GM23338 (cell line): ENCODE data around the gene SORCS3. TPM values are rescaled to one million over a fixed set of nuclear protein-coding genes. Genes with fewer than 3 reads are reported as not detected.

Experiments used
- ATAC-seq: fragments of 200-7000 bp; cut with Tn5 transposase; 3 replicates; pipeline ENCODE4 v1.9.1; 2020
- DNase-seq: peaks from one replicate; pipeline ENCODE4 v3.0.0-alpha.2; 2015; ENCODE audit warnings: low spot score
- H2AFZ ChIP-seq: fragments of 200-600 bp; sonication (generic); 2 replicates; pipeline ENCODE4 v1.8.0; 2016; ENCODE audit warnings: antibody characterized with exemption, mild to moderate bottlenecking, moderate library complexity
- H3F3A ChIP-seq: fragments of 200-600 bp; sonication (generic); replicated peaks from 2 replicates; pipeline ENCODE4 v1.8.0; 2017; ENCODE audit warnings: antibody characterized with exemption, mixed run types, low read depth
- H3K27ac ChIP-seq: fragments of 200-600 bp; sonication (generic); 2 replicates; pipeline ENCODE4 v1.6.1; 2016; ENCODE audit warnings: low read depth
- H3K27me3 ChIP-seq: fragments of 200-600 bp; sonication (generic); 2 replicates; pipeline ENCODE4 v1.8.0; 2016; ENCODE audit warnings: mild to moderate bottlenecking, mixed run types, moderate library complexity; ENCODE audit not compliant: insufficient read depth
- H3K36me3 ChIP-seq: fragments of 200-600 bp; sonication (generic); 2 replicates; pipeline ENCODE4 v1.8.0; 2016; ENCODE audit warnings: mild to moderate bottlenecking; ENCODE audit not compliant: insufficient read depth
- H3K4me1 ChIP-seq: fragments of 200-600 bp; sonication (generic); 2 replicates; pipeline ENCODE4 v1.8.0; 2016; ENCODE audit warnings: mild to moderate bottlenecking, moderate library complexity; ENCODE audit not compliant: insufficient read depth
- H3K4me2 ChIP-seq: fragments of 200-600 bp; sonication (generic); 2 replicates; pipeline ENCODE4 v1.7.1; 2017; ENCODE audit warnings: mixed run types
- H3K4me3 ChIP-seq: fragments of 200-600 bp; sonication (generic); 2 replicates; pipeline ENCODE4 v1.6.1; 2016; ENCODE audit warnings: mixed run types
- H3K79me2 ChIP-seq: fragments of 200-600 bp; sonication (generic); replicated peaks from 2 replicates; pipeline ENCODE4 v1.8.0; 2017; ENCODE audit warnings: mild to moderate bottlenecking; ENCODE audit not compliant: insufficient read depth
- H3K9me2 ChIP-seq: fragments of 200-600 bp; sonication (generic); 2 replicates; pipeline ENCODE4 v1.8.0; 2017; ENCODE audit not compliant: insufficient read depth
- H4K20me1 ChIP-seq: fragments of 200-600 bp; sonication (generic); replicated peaks from 2 replicates; pipeline ENCODE4 v1.8.0; 2017; ENCODE audit warnings: mild to moderate bottlenecking; ENCODE audit not compliant: insufficient read depth
- H3K27ac Mint-ChIP-seq: 2 replicates; pipeline ENCODE4 v1.8.0; 2020; ENCODE audit warnings: inconsistent platforms, mild to moderate bottlenecking, moderate library complexity, mixed read lengths
- H3K27me3 Mint-ChIP-seq: 3 replicates; pipeline ENCODE4 v1.8.0; 2022; ENCODE audit warnings: low read depth, mild to moderate bottlenecking, moderate library complexity, mixed read lengths, inconsistent platforms; ENCODE audit not compliant: insufficient read depth, poor library complexity
- H3K36me3 Mint-ChIP-seq: 3 replicates; pipeline ENCODE4 v1.8.0; 2021; ENCODE audit warnings: low read depth, mild to moderate bottlenecking, inconsistent platforms, moderate library complexity, mixed read lengths
- H3K4me1 Mint-ChIP-seq: 3 replicates; pipeline ENCODE4 v1.8.0; 2020; ENCODE audit warnings: mild to moderate bottlenecking, inconsistent platforms, mixed read lengths
- H3K4me3 Mint-ChIP-seq: 3 replicates; pipeline ENCODE4 v1.8.0; 2021; ENCODE audit warnings: moderate library complexity, mild to moderate bottlenecking, inconsistent platforms, mixed read lengths
- H3K9me3 Mint-ChIP-seq: 3 replicates; pipeline ENCODE4 v1.8.0; 2020; ENCODE audit warnings: moderate library complexity, mild to moderate bottlenecking, inconsistent platforms, mixed read lengths
- CREB1 ChIP-seq: fragments of 250-450 bp; sonication (Bioruptor Pico); IDR thresholded peaks from 2 replicates; pipeline ENCODE4 v1.5.0; 2020; ENCODE audit warnings: low read depth, mild to moderate bottlenecking, moderate library complexity
- JUNB ChIP-seq: IDR thresholded peaks from one replicate; pipeline ENCODE4 v1.6.1; 2016; ENCODE audit warnings: antibody characterized with exemption; ENCODE audit not compliant: unreplicated experiment
- POLR2AphosphoS5 ChIP-seq: IDR thresholded peaks from 2 replicates; pipeline ENCODE4 v1.6.1; 2016; ENCODE audit warnings: antibody characterized with exemption, low read depth
- ZNF114 ChIP-seq: fragments of 250-450 bp; sonication (Bioruptor Pico); IDR thresholded peaks from 2 replicates; pipeline ENCODE4 v1.5.0; 2020; ENCODE audit warnings: mild to moderate bottlenecking, moderate library complexity
- ZNF331 ChIP-seq: fragments of 250-450 bp; sonication (Bioruptor Pico); IDR thresholded peaks from 2 replicates; pipeline ENCODE4 v1.5.0; 2020; ENCODE audit warnings: low read depth, mild to moderate bottlenecking, moderate library complexity
- polyA plus RNA-seq: library from polyadenylated mRNA; unstranded; fragments of >200 nt; fragmentation: Nextera tagmentation; extraction: Ambion mirVana; gene quantifications from 2 replicates; pipeline ENCODE4 v1.2.1, GENCODE V29; 2016
- total RNA-seq: library from RNA; depleted of rRNA; stranded (reverse); fragments of >200 nt; shearing (Covaris generic); gene quantifications from 2 replicates; pipeline ENCODE4 v1.2.3, GENCODE V29; 2014
- TF ChIP-seq, protein P1 (sequence below): IDR thresholded peaks from 2 replicates; pipeline ENCODE4 v1.6.1; 2016; ENCODE audit warnings: antibody characterized with exemption
- TF ChIP-seq, protein P2 (sequence below), 2 experiments: fragments of 200-600 bp in 1 of 2; sonication (generic) in 1 of 2; conservative IDR thresholded peaks; 2 replicates each; pipeline versions ENCODE4 v1.5.1 to v1.6.1; 2016 to 2017; ENCODE audit warnings: antibody characterized with exemption in 2 of 2, low read depth in 2 of 2, mild to moderate bottlenecking in 2 of 2, moderate library complexity in 1 of 2
- TF ChIP-seq, protein P3 (sequence below): IDR thresholded peaks from one replicate; pipeline ENCODE4 v1.6.1; 2018; ENCODE audit warnings: antibody characterized with exemption; ENCODE audit not compliant: unreplicated experiment
- TF ChIP-seq, protein P4 (sequence below): fragments of 250-450 bp; sonication (Bioruptor Pico); IDR thresholded peaks from 2 replicates; pipeline ENCODE4 v1.5.0; 2020; ENCODE audit warnings: mild to moderate bottlenecking, moderate library complexity

The SORCS3 gene
- total and polyA plus RNA-seq, 2 experiments from 2014 or later: 0.37 to 1.4 TPM

DNA sequence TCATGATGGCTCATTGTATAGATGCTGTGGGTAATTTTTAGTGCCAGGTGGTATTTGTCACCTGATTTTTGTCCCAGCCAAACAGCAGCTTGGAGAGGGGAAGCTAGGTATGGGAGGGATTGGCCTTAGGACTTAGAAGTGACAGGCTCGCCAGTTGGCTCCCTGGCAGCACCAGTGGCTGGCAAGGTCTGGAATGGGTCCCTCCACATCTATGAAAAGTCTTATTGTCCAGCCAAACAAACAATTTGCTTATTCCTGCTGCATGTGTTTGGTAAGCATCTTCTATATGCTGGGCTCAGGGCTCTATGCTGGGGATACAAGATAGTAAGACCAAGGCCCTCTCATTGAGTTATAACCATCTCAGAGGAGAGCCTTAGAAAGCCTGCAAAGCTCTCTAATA is 42.5 kb downstream of the SORCS3 start:
- 0 out of 2 replicates have a peak, but pooled peaks cover 15% of the 10 kb centered on the region for H3K9me2 ChIP-seq
- Mint-ChIP-seq H3K4me3 (no peak overlapping the region), H3K9me3 (no peaks in the 10 kb centered on the region), H3K36me3 (no peaks in the 10 kb centered on the region), H3K27me3 (peaks cover 9% of the 10 kb centered on the region), H3K4me1 (peaks cover 5% of the 10 kb centered on the region), H3K27ac (no peak overlapping the region)
- peaks cover 5% of the 10 kb centered on the region; the same call in 1 of the 2 replicates for H3K27me3 ChIP-seq
- no peaks in the 10 kb centered on the region for H3F3A ChIP-seq
- no peaks in the 10 kb centered on the region for H3K36me3 ChIP-seq
- no peak overlapping the region for H3K4me3 ChIP-seq
- H4K20me1 ChIP-seq: no peaks in the 10 kb centered on the region
- ATAC-seq (no peak), DNase-seq (no peak)
- TF ChIP-seq, protein P1, sequence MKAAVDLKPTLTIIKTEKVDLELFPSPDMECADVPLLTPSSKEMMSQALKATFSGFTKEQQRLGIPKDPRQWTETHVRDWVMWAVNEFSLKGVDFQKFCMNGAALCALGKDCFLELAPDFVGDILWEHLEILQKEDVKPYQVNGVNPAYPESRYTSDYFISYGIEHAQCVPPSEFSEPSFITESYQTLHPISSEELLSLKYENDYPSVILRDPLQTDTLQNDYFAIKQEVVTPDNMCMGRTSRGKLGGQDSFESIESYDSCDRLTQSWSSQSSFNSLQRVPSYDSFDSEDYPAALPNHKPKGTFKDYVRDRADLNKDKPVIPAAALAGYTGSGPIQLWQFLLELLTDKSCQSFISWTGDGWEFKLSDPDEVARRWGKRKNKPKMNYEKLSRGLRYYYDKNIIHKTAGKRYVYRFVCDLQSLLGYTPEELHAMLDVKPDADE: no peak
- TF ChIP-seq JUNB (no peak), ZNF331 (CRISPR knock-in tag) (no peak), CREB1 (no peak), POLR2AphosphoS5 (no peak), ZNF114 (CRISPR knock-in tag) (no peak)
- TF ChIP-seq, protein P2, sequence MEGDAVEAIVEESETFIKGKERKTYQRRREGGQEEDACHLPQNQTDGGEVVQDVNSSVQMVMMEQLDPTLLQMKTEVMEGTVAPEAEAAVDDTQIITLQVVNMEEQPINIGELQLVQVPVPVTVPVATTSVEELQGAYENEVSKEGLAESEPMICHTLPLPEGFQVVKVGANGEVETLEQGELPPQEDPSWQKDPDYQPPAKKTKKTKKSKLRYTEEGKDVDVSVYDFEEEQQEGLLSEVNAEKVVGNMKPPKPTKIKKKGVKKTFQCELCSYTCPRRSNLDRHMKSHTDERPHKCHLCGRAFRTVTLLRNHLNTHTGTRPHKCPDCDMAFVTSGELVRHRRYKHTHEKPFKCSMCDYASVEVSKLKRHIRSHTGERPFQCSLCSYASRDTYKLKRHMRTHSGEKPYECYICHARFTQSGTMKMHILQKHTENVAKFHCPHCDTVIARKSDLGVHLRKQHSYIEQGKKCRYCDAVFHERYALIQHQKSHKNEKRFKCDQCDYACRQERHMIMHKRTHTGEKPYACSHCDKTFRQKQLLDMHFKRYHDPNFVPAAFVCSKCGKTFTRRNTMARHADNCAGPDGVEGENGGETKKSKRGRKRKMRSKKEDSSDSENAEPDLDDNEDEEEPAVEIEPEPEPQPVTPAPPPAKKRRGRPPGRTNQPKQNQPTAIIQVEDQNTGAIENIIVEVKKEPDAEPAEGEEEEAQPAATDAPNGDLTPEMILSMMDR (conservative IDR thresholded peaks at IDR 0.05; ENCODE audit: low read depth in 2 of 2): no peak
- no peaks in the 10 kb centered on the region for H3K79me2 ChIP-seq
- no peak overlapping the region for H3K4me2 ChIP-seq
- no peak overlapping the region for H2AFZ ChIP-seq
- 0 out of 2 replicates have a peak, but pooled peaks cover 5% of the 10 kb centered on the region for H3K4me1 ChIP-seq
- H3K27ac ChIP-seq: no peak overlapping the region

DNA sequence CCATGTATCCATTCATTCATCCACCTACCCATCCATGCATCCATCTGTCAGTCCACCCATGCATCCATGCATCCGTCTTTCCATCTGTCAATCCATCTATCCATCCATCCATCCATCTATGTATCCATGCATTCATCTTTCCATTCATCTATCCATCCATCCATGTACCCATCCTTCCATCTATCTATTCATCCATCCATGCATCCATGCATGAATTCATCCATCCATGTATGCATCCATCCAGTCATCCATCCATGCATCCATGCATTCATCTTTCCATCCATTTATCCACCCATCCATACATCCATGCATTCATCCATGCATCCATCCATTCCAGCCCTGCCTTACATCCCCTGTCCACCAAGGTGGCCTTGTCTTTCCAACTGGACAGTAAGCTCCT is 45.7 kb downstream of the SORCS3 start:
- peaks cover 7% of the 10 kb centered on the region for H3K27me3 Mint-ChIP-seq
- no peak for ATAC-seq
- DNase-seq: no peak
- TF ChIP-seq ZNF114 (CRISPR knock-in tag) (no peak), ZNF331 (CRISPR knock-in tag) (no peak), JUNB (no peak), CREB1 (no peak)
- TF ChIP-seq, protein P3, sequence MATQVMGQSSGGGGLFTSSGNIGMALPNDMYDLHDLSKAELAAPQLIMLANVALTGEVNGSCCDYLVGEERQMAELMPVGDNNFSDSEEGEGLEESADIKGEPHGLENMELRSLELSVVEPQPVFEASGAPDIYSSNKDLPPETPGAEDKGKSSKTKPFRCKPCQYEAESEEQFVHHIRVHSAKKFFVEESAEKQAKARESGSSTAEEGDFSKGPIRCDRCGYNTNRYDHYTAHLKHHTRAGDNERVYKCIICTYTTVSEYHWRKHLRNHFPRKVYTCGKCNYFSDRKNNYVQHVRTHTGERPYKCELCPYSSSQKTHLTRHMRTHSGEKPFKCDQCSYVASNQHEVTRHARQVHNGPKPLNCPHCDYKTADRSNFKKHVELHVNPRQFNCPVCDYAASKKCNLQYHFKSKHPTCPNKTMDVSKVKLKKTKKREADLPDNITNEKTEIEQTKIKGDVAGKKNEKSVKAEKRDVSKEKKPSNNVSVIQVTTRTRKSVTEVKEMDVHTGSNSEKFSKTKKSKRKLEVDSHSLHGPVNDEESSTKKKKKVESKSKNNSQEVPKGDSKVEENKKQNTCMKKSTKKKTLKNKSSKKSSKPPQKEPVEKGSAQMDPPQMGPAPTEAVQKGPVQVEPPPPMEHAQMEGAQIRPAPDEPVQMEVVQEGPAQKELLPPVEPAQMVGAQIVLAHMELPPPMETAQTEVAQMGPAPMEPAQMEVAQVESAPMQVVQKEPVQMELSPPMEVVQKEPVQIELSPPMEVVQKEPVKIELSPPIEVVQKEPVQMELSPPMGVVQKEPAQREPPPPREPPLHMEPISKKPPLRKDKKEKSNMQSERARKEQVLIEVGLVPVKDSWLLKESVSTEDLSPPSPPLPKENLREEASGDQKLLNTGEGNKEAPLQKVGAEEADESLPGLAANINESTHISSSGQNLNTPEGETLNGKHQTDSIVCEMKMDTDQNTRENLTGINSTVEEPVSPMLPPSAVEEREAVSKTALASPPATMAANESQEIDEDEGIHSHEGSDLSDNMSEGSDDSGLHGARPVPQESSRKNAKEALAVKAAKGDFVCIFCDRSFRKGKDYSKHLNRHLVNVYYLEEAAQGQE: no peak
- TF ChIP-seq, protein P4, sequence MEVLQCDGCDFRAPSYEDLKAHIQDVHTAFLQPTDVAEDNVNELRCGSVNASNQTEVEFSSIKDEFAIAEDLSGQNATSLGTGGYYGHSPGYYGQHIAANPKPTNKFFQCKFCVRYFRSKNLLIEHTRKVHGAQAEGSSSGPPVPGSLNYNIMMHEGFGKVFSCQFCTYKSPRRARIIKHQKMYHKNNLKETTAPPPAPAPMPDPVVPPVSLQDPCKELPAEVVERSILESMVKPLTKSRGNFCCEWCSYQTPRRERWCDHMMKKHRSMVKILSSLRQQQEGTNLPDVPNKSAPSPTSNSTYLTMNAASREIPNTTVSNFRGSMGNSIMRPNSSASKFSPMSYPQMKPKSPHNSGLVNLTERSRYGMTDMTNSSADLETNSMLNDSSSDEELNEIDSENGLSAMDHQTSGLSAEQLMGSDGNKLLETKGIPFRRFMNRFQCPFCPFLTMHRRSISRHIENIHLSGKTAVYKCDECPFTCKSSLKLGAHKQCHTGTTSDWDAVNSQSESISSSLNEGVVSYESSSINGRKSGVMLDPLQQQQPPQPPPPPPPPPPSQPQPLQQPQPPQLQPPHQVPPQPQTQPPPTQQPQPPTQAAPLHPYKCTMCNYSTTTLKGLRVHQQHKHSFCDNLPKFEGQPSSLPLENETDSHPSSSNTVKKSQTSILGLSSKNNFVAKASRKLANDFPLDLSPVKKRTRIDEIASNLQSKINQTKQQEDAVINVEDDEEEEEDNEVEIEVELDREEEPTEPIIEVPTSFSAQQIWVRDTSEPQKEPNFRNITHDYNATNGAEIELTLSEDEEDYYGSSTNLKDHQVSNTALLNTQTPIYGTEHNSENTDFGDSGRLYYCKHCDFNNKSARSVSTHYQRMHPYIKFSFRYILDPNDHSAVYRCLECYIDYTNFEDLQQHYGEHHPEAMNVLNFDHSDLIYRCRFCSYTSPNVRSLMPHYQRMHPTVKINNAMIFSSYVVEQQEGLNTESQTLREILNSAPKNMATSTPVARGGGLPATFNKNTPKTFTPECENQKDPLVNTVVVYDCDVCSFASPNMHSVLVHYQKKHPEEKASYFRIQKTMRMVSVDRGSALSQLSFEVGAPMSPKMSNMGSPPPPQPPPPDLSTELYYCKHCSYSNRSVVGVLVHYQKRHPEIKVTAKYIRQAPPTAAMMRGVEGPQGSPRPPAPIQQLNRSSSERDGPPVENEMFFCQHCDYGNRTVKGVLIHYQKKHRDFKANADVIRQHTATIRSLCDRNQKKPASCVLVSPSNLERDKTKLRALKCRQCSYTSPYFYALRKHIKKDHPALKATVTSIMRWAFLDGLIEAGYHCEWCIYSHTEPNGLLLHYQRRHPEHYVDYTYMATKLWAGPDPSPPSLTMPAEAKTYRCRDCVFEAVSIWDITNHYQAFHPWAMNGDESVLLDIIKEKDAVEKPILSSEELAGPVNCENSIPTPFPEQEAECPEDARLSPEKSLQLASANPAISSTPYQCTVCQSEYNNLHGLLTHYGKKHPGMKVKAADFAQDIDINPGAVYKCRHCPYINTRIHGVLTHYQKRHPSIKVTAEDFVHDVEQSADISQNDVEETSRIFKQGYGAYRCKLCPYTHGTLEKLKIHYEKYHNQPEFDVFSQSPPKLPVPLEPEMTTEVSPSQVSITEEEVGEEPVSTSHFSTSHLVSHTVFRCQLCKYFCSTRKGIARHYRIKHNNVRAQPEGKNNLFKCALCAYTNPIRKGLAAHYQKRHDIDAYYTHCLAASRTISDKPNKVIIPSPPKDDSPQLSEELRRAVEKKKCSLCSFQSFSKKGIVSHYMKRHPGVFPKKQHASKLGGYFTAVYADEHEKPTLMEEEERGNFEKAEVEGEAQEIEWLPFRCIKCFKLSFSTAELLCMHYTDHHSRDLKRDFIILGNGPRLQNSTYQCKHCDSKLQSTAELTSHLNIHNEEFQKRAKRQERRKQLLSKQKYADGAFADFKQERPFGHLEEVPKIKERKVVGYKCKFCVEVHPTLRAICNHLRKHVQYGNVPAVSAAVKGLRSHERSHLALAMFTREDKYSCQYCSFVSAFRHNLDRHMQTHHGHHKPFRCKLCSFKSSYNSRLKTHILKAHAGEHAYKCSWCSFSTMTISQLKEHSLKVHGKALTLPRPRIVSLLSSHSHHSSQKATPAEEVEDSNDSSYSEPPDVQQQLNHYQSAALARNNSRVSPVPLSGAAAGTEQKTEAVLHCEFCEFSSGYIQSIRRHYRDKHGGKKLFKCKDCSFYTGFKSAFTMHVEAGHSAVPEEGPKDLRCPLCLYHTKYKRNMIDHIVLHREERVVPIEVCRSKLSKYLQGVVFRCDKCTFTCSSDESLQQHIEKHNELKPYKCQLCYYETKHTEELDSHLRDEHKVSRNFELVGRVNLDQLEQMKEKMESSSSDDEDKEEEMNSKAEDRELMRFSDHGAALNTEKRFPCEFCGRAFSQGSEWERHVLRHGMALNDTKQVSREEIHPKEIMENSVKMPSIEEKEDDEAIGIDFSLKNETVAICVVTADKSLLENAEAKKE (CRISPR knock-in tag): no peak

More for the DNA sequence above, 45.7 kb downstream of the SORCS3 start:
- H3K27ac ChIP-seq: no peak overlapping the region
- no peaks in the 10 kb centered on the region for H3K79me2 ChIP-seq
- Mint-ChIP-seq H3K4me3 (no peak overlapping the region), H3K36me3 (no peaks in the 10 kb centered on the region), H3K27ac (no peak overlapping the region), H3K4me1 (peaks cover 3% of the 10 kb centered on the region), H3K9me3 (no peaks in the 10 kb centered on the region)
- H3K27me3 ChIP-seq: no peaks in the 10 kb centered on the region
- no peaks in the 10 kb centered on the region for H3F3A ChIP-seq
- H3K9me2 ChIP-seq: 0 out of 2 replicates have a peak, but pooled peaks cover 15% of the 10 kb centered on the region
- no peaks in the 10 kb centered on the region for H3K4me1 ChIP-seq
- no peaks in the 10 kb centered on the region for H3K36me3 ChIP-seq
- no peaks in the 10 kb centered on the region for H4K20me1 ChIP-seq
- H3K4me2 ChIP-seq: no peak overlapping the region
- H3K4me3 ChIP-seq: no peak overlapping the region
- no peak overlapping the region for H2AFZ ChIP-seq
